Left renal cortex interstitium (tissue), 4 donors: ENCODE measurements around the gene CENPT. TPM values are rescaled to one million over a fixed set of nuclear protein-coding genes. Genes with fewer than 3 reads are reported as not detected.
"Not testable (repeated sequence)": the region's sequence is repeated elsewhere in the genome, so short reads cannot be mapped to it uniquely, and the experiment has no call there.

ENCODE experiments used
- DNase-seq, 4 donors: peaks; one replicate each; pipeline ENCODE4 v3.0.0-alpha.2; 2013; ENCODE audit warnings: low read depth in 4 of 4, low spot score in 2 of 4, missing footprints in 1 of 4
- polyA plus RNA-seq, 4 donors: library from polyadenylated mRNA; unstranded; fragments of 120-200 nt; gene quantifications; one replicate each; pipeline ENCODE4 v1.2.1, GENCODE V29; 2013; ENCODE audit not compliant: insufficient read length in 4 of 4

Gene CENPT
- polyA plus RNA-seq, 4 donors = 37.4 to 62.4 (median 50.7) TPM

GRCh38 chr16:67855789-67856188 is 8.3 kb upstream of the CENPT start:
- no peak for DNase-seq

- DNase-seq = no peak
Observed at GRCh38 chr16:67853670-67854069, 6.2 kb upstream of the CENPT start.

GRCh38 chr16:67848118-67848517 is 625 bp upstream of the CENPT start:
- no peak for DNase-seq

- DNase-seq = peak; percentile 86 to 96 (median 94)
Observed at GRCh38 chr16:67846320-67847063, 1.0 kb downstream of the CENPT start, which contains the start of gene NUTF2. Gene NUTF2 (plus strand): TSS chr16:67846933. CDS start chr16:67865131, 18,198 bp downstream.

GRCh38 chr16:67846063-67846319 is 1.5 kb downstream of the CENPT start:
- DNase-seq = no peak

GRCh38 chr16:67845291-67846062 is 2.0 kb downstream of the CENPT start:
- no peak for DNase-seq

GRCh38 chr16:67844497-67844896 is 3.0 kb downstream of the CENPT start:
- no peak for DNase-seq

- DNase-seq = no peak
Observed at GRCh38 chr16:67843343-67843765, 4.1 kb downstream of the CENPT start.

GRCh38 chr16:67842509-67843342 is 4.8 kb downstream of the CENPT start:
- DNase-seq = no peak

GRCh38 chr16:67841816-67842508 is 5.5 kb downstream of the CENPT start, which contains the start of gene THAP11:
Gene THAP11 (plus strand): TSS chr16:67842320. CDS start chr16:67842555, 235 bp downstream.
- peak; percentile 88 to 96 (median 94) for DNase-seq

- no peak for DNase-seq
Observed at GRCh38 chr16:67841198-67841815, 6.2 kb downstream of the CENPT start.

- no peak for DNase-seq
Observed at GRCh38 chr16:67837811-67838210, 9.7 kb downstream of the CENPT start.

- DNase-seq = not testable (repeated sequence)
Observed at GRCh38 chr16:67837190-67837589, 10.3 kb downstream of the CENPT start.

- no peak for DNase-seq
Observed at GRCh38 chr16:67834242-67834614, 13.3 kb downstream of the CENPT start.

- DNase-seq = peak in 2 of 4 donors; percentile 84 to 94
Observed at GRCh38 chr16:67833415-67834241, 13.9 kb downstream of the CENPT start.

GRCh38 chr16:67833030-67833414 is 14.5 kb downstream of the CENPT start:
- DNase-seq = no peak

GRCh38 chr16:67828651-67829050 is 18.8 kb downstream of the CENPT start:
- DNase-seq = no peak

GRCh38 chr16:67825906-67826305 is 21.6 kb downstream of the CENPT start:
- no peak for DNase-seq

GRCh38 chr16:67825119-67825518 is 22.4 kb downstream of the CENPT start:
- no peak for DNase-seq
